ENCODE results near the gene MAN2B2.

MAN2B2 gene

DNA sequence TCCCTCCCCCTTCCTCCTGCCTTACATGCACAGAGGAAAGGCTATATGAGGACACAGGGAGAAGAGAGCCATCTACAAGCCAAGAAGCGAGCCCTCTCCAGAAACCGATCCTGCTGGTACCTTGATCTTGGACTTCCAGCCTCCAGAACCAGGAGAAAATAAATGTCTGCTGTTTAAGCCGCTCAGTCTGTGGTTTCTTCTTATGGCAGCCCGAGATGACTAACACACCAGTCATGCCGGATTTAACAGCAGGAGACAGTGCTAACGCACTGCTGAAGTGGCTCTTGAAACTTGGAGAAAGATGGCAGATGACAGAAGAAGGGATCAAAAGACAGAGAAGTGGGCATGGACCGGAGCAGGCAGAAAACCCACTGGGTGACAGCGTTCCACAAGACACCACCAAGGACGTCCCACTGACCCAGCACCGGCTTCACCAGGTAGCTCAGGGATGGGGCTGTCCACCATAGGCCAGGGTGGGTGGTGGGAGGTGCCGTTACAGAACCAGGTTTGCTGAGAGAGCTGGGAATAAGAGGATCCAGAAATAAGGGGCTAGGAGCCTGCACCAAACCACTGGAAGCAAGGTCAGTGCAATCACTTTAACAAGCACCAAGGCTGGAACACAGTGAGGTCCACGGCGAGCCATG, 6.2 kb upstream of the MAN2B2 start:
- no peak for DNase-seq

DNA sequence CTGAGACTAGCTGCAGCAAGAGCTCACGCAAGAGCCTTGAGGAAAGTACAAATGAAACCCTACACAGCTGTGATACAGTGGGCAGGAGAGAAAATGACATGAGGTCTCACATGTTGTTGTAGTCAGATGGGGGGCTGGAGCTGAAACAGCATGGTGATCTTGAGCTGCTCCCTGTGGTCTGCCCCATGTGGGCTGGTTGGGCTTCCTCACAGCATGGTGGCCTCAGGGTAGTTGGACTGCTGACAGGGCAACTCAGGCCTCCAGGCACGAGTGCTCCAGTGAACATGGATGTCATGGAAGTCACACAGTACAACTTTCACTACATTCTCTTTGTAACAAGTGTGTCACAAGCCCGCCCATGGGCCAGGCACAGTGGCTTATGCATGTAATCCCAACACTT, 3.4 kb upstream of the MAN2B2 start:
- DNase-seq, result no peak

DNA sequence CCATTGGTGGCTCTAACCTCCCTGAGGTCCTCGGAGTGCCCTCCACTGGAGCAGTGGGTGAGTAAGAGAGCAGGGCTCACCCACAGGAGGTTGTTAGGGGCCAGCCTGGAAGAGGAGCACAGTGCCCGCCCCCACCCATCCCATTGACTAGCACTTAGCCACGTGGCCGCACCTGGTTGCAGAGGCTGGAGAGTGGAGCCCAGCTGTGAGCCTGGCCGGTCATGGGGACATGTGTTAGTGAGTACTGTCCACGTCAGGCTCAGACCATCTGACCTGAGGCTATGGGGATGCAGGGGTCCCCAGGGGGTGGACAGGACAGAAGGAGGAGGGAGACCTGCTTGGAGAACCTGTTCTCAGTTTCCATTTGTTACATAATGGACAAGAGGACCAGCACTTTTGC, 1.4 kb upstream of the MAN2B2 start:
- no peak for DNase-seq

DNA sequence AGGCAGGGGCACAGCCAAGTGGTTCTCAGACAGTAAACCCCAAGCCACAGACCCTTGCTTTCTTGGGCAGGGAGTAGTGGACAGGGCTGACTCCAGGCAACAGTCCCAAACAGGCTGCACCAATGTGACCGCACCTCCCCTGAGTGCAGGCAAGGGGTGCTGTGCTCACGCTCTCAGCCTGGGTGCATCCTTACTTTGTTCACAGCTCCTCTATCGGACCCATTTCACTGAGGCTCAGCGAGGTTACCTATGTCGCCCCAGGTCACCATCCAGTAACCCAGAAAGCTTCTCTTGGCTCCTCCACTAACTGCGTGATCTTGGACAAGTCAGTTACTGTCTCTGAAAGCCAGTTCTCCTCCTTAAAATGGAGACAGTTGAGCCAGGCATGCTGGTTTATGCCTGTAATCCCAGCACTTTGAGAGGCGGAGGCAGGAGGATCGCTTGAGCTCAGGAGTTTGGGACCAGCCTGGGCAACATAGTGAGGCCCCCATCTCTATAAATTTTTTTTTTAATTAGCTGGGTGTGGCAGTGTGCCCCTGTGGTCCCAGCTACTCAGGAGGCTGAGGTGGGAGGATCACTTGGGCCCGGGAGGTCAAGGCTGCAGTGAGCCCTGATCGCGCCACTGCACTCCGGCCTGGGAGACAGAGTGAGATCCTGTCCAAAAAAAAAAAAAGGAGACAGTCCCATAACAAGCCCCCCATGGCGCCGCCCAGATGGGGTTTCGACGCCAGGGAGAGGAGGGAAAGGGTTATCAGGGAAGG, 823 bp upstream of the MAN2B2 start:
- DNase-seq, result no peak

DNA sequence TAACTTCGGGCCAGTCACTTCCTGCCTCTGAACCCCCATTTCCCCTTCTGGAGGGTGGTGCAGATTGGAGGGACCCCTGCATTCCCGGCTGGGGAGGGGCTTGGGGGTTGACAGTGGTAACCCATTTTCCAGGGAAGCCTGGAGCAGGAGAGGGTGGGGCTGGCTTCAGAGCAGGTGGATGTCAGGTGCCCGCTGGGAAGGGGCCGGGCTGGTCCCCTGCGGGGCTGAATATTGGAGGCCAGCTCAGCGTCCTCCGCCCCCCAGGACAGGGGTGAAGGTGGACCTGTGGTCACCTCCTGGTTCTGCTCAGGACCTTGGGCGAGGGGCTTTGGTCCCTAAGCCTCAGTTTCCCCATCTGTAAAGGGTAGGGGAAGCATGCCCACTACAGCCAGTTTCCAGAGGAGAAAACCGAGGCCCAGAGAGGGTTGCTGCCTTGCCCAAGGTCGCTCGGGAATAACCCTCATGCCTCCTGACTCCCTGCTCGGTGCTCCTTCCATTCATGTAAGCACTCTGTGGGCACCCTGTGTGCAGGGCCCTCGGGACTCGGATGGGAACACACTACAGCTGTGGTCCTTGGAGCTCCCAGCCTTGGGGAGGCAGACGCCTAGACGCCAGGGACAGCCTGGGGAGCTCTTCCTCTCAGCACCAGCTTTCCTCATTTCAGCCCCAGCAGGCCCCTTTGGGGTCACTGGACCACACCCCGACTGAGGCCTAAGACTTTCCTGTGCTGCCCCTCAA, 683 bp downstream of the MAN2B2 start:
- DNase-seq, result no peak

DNA sequence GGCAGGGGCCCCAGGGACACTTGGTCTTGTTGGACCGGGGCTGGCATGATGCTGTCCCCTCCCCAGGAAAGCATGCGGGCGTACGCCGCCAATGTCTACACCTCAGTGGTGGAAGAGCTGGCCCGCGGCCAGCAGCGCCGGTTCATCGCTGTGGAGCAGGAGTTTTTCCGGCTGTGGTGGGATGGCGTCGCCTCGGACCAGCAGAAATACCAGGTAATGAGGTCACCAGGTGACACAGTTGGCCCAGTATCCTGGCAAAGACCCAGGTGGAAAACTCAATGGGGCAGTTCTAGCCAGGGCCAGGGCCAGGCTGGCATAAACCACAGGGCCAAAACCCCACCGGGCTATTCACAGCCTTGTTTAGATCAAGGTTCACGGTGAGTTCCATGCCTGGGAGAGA, 1.5 kb downstream of the MAN2B2 start:
- no peak for DNase-seq

DNA sequence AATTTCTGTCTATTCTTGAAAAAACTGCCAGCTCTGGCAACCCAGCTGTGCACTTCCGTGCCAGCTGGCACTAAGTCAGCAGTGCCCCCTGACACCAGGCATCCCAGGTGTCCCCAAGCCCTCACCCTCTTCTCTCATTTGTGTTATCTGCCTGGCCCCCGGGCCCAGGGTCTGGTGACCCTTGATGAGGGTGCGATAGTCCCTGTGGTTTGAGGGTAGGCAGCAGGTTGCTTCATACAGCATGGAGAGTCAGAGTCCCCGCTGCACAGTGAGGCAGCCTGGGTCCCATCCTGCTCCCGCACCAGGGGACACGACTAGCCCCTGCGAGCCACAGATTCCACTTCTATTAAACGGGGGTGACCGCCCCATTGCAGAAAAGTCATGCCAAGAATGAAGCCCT, 1.9 kb downstream of the MAN2B2 start:
- DNase-seq, result no peak

DNA sequence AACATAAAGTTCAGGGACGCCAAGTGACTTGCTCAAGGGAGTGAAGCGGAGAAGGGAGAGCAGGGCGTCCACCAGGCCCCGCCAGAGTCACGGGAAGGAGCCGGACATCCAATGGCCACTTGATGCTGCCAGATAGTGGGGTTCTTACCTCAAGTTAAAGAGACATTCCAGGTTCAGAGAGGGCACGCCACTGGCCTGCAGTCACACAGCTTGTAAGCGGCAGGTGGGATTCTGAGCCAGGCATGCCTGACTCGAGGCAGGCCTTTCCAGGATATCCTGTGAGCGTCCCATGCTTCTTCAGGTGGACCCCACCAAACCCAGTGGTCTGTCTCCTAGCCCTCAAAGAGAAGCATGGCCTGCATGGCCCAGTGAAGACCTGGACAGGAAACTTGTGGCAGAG, 2.4 kb downstream of the MAN2B2 start:
- DNase-seq, result no peak

DNA sequence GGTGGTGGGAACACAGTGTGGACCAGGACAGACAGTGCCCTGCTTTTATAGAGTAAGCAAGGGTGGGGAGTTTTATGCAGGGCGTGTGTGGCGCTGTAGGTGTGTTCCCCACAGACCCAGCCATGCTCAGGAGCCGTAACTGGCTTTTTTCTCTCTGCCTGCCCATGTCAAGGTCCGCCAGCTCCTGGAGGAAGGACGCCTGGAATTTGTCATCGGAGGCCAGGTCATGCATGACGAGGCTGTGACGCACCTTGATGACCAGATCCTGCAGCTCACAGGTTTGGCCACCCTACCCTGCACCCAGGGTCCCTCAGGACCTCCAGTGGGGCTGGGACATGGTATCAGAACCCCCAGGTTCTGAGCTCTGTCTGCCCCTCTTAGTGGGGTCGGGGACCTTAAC, 3.2 kb downstream of the MAN2B2 start:
- DNase-seq, result no peak

DNA sequence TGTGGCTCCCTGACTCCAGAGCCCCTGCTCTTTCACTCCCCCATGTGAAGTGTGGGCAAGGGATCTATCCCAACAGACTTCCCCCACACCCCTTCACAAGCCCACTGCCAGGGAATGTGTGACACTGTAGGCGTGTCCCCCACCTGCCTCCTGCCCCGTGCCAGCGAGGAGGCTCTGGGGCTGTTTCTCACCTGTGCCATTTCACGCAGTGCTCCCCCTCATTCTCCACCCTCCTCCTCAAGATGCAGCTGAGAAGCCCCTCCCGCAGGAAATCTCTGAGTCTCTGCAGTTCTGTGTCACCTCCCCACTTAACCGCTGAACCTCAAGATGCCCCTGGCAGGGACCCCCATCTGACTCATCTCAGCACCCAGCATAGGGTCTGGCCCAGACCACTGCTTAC, 5.4 kb downstream of the MAN2B2 start:
- DNase-seq, result no peak

DNA sequence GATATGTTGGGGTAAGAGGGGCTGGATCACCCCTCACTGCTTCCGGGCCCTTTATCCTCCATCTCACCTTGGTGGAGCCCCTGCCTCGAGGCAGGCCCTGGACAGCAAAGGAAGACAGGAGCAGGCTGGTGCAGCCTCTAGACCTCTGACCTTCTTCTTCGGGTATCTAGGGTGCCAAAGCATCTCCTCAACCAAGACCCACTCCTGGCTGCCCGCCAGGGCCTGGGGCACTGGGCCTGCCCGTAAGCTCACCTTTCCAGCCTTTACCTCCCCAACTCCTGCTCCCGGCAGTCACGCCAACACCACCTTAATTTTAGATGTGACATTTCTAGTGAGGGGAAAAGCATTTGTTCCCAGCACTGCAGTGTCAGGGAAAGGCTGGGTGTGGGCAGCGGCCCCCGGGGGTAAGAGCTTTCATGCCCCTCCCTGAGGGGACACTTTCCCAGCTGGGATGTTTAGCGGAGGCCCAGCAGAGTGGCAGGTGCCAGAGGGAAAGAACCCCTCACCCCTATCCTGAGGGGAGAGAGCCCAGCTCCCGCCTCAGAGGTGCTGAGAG, 6.7 kb downstream of the MAN2B2 start:
- no peak for DNase-seq

DNA sequence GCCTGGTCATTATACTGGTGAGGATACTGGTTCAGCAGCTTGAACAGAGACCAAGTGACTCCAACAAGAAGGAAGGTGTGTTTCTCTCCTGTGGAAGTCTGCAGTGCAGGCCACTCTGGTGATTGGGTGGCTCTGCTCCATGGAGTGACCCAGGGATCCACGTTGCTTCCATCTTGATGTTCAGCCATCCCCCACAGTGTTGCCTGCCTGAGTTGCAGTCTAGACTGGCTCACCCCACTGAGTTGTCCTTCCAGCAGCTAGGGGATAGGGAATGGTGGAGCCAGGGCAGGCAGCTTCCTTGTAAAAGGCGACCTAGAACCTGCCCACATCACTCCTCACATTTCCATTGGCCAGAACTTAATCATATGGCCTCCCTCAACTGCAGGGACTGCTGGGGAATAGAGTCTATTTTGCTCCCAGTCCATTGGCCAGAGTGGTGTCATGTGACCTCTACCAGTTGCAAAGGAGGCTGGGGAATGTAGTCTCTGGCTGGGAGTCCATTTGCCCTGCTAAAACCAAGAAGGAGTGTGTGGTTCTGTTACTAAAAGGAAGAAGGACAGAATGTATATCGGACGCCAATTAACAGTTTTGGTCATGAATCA, 8.0 kb downstream of the MAN2B2 start:
- no peak for DNase-seq

DNA sequence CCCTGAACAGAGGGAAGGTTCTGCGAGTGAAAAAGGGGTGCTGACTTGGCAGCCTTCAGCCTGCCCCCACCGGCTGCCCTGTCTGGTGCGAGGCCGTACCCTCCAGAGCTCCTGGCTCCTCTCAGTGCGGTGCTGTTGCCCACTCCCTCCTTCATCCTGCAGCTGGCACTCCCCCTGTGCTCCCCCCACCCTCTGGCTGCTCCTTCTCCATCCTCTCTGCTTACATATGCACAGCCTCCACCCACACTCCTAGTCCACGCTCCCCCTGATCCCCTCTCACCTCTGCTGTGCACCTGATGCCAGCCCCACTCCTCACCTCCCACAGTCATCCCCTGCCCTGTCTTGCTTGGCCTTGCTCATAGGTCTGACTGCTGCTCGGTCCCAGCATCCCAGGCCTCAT, 9.9 kb downstream of the MAN2B2 start:
- no peak for DNase-seq

DNA sequence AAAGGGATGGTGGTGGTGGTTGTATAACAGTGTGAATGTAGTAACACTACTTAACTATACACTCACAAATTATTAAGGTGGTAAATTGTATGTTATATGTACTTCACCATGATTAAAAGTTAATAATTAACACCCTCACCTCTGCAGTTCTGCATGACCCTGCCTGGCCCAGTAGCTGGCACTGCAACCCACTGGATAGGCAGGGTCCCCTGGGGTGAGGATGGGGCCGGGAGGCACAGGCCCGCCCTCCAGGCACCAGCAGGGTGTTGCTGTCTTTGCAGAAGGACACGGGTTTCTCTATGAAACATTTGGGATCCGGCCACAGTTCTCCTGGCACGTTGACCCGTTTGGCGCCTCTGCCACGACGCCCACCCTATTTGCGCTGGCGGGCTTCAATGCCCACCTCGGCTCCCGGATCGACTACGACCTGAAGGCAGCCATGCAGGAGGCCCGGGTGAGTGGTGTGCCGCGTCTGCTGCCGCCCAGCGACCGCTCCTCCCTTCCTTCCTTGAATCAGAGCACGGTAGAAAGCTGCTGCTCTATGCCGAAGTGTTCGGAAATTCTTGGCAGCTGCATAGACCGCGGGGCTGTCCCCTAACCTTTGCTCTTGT, 11.8 kb downstream of the MAN2B2 start:
- DNase-seq, result no peak

DNA sequence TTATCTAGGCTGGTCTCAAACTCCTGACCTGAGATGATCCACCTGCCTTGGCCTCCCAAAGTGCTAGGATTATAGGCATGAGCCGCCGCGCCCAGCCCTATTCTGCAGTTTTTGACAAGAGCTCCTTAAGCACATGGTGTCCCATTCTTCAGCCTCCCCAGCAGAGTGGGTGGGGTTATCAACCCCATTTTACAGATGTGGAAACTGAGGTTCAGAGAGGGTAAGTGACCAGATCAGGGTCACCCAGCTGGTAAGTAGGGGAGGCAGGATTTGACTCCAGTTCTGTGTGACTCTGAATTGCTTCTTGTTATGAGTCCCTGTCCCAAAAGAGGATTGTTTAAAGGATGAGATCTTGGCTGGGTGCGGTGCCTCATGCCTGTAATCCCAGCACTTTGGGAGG, 14.5 kb downstream of the MAN2B2 start:
- no peak for DNase-seq

DNA sequence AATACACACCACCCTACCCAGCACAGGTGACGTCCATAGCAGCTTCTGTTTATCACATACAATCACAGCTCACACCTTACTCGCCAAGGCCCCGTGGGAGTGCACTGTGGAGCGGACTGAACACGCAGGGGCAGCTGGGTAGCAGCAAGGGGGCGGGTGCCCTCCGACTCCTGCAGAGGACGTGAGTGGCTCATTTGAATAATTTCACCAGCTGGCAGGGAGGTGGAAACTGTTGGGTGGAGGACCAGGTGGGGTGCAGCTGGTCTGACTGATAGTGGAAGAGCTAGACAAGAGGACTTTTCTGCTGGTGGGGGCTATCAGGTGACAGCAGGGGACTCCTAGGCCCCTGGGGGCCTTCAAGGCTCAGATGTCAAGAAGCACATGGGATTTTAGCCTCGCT, 16.3 kb downstream of the MAN2B2 start:
- DNase-seq, result no peak

DNA sequence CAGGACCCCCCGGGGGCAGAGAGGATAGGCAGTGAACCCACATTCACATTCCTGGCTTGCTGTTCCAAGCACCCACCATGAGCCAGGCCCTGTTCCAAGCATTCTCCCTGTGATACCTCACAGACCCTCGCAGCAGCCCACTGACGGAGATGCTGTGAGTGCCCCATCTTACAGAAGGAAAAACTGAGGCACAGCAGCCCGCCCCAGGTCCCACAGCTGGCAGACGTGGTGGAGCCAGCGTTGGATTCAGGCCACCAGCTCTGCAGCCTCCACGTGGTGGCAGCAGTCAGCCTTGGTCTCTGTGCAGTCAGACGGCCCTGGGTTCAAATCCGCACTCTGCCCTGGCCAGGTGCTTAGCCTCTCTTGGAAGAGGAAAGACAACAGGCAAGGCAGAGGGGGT, 16.8 kb downstream of the MAN2B2 start:
- no peak for DNase-seq

DNA sequence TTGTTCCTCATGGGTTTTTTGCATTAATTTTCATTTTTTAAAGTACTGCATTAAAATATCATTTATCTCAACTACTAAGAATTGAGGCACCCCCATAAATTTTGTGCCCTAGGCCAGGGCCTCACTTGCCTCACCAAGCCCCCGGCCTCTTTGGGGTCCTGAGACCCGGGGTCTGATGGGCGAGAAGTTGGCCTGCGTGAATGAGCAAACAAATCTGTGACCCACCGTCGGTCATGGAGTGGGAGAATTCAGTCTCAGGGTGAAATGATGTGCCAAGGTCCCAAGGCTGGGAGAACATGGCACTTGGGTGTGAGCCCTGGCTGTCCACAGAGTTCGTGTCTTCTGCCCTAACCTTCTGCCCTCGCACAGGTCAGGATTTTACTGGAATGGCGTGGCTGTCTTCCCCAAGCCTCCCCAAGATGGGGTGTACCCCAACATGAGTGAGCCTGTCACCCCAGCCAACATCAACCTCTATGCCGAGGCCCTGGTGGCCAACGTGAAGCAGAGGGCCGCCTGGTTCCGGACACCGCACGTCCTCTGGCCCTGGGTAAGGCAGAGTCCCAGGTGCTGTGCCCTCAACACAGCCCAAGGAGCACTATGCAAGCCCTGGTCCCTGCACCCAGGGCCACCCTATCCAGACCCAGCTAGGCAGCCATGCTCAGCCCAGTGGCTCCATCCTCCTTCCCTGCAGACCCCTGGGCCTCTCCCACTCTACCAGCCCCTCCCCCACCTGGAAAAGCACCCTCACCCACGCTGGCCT, 18.0 kb downstream of the MAN2B2 start:
- DNase-seq, result no peak

DNA sequence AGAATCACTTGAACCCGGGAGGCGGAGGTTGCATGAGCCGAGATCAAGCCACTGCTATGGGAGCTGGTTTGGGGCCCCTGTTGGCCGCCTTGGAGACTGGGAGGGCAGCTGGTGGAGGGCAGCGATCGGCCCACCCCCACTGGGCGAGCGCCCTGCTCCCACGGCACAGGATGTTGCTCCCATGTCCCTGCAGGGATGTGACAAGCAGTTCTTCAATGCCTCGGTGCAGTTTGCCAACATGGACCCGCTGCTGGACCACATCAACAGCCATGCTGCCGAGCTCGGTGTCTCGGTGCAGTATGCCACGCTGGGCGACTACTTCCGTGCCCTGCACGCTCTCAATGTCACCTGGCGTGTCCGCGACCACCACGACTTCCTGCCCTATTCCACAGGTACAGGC, 19.4 kb downstream of the MAN2B2 start:
- no peak for DNase-seq

DNA sequence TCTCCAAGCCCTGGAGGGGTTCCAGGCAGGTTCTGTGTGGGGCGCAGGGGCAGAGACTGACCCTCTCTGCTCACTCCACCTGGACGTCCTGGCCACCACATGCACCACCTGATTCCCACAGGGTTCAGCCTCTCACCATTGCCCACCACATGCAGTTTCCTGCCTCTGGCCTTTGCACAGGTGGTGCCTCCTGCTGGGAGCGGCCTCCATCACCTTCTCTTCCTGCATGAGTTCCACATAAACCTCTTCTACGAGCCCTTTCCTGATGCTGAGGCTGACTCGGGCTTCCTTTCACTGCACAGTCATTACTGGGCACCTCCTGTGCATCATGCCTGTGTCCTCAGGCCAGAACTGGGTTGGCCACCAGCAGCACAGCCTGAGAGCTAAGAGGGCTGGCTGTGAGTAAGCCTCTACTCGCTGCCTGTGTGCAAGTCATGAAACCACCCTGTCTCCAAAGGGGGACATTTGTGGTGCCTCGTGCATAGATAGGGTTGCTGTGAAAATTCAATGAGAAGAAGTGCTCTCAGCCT, 19.9 kb downstream of the MAN2B2 start:
- no peak for DNase-seq

DNA sequence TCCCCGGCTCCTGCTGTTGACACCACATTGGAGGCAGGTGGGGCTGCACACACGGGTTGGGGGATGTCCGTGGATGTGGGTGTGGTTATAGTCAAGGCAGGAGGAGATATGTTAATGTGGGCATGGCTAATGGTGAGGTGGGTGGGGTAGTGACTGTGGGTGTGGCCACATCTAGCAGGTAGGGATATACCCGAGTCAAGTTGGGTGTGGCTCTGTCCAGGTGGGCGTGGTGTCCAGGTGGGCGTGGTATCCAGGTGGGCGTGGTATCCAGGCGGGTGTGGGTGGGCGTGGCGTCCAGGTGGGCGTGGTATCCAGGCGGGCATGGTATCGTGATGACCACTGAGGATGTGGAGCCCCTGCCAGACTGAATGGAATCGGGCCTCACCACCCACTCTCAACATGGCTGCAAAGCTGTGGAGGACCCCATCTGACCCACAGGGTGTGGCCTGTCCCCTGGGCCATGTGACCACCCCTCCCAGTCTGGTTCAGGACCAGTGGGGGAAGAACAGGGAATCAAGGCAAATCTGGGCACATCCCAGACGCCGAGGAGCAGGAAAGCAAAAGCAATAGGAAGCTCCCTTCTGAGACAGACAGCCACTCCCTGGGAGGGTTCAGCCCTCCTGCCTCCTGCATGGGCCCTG, 21.0 kb downstream of the MAN2B2 start:
- no peak for DNase-seq

DNA sequence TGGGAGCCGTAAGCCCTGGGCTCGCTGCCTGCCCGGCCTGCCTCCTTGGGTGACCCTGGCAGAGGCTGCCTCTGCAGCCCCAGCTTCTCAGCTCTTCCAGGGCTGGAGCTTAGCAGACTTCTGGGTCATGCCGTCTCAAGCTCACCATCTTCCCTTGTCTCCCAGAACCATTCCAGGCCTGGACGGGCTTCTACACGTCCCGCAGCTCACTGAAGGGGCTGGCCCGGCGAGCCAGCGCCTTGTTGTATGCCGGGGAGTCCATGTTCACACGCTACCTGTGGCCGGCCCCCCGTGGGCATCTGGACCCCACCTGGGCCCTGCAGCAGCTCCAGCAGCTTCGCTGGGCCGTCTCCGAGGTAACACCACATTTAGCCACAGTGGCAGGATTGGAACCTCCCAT, 22.0 kb downstream of the MAN2B2 start:
- DNase-seq, result no peak
